Colonic mucosa (tissue), 4 donors: ENCODE measurements around the gene FAM193A. TPM values are rescaled to one million over a fixed set of nuclear protein-coding genes. Genes with fewer than 3 reads are reported as not detected.

ENCODE experiments used
- DNase-seq: peaks from one replicate; pipeline ENCODE4 v3.0.0-alpha.2; 2020
- H3K27ac ChIP-seq: fragments of 200-600 bp; one replicate; pipeline ENCODE4 v1.8.0; 2021
- H3K27me3 ChIP-seq: fragments of 200-600 bp; one replicate; pipeline ENCODE4 v1.8.0; 2021
- H3K36me3 ChIP-seq: fragments of 200-600 bp; one replicate; pipeline ENCODE4 v1.8.0; 2021
- H3K4me1 ChIP-seq: fragments of 200-600 bp; one replicate; pipeline ENCODE4 v1.8.0; 2021; ENCODE audit warnings: mild to moderate bottlenecking
- H3K4me3 ChIP-seq: fragments of 200-600 bp; one replicate; pipeline ENCODE4 v1.8.0; 2021
- H3K9ac ChIP-seq, 2 donors: one replicate each; pipeline ENCODE4 v1.7.0; 2013; ENCODE audit warnings: control low read depth in 2 of 2, low read depth in 2 of 2, low read length in 2 of 2
- H3K9me3 ChIP-seq: fragments of 200-600 bp; one replicate; pipeline ENCODE4 v1.8.0; 2021
- CTCF ChIP-seq: fragments of 200-600 bp; IDR thresholded peaks from one replicate; pipeline ENCODE4 v1.8.0; 2022; ENCODE audit warnings: antibody characterized with exemption, mild to moderate bottlenecking
- intact Hi-C: fragments of 100-400 bp; cut with DNase I; formaldehyde crosslinking; loops from one replicate; pipeline ENCODE4 v1.14.1; 2022
- total RNA-seq, 2 donors: library from RNA; stranded (reverse); fragmentation: NEBNext Ultra II Directional in 1 of 2; extraction: Animal tissue kit (Norgen Biotek cat#: 25700) in 1 of 2; gene quantifications; one replicate each; pipeline ENCODE4 v1.2.1, GENCODE V29; 2021
- donor health status: healthy.
- donor health status: DM: no; HTN: no; CAD: no.
- donor health status: DM: no; HTN: no; CAD: no.

FAM193A gene
- total RNA-seq, 2 donors from 2014 or later = 18.0 to 25.8 TPM

GRCh38 chr4:2583092-2583491 is 46.6 kb downstream of the FAM193A start:
- H3K27ac ChIP-seq = no peak overlapping the region
- intact Hi-C loops = no loop called here
- H3K9ac ChIP-seq = no peak overlapping the region
- DNase-seq = no peak
- no peaks in the 10 kb centered on the region for H3K4me1 ChIP-seq
- TF ChIP-seq CTCF = no peak
- H3K36me3 ChIP-seq = no peaks in the 10 kb centered on the region
- H3K4me3 ChIP-seq = no peak overlapping the region
- no peaks in the 10 kb centered on the region for H3K27me3 ChIP-seq
- H3K9me3 ChIP-seq = no peaks in the 10 kb centered on the region

GRCh38 chr4:2583517-2583916 is 47.1 kb downstream of the FAM193A start:
- Histone ChIP-seq H3K27ac (no peak overlapping the region), H3K9ac (no peak overlapping the region), H3K4me1 (no peaks in the 10 kb centered on the region), H3K4me3 (no peak overlapping the region), H3K27me3 (no peaks in the 10 kb centered on the region), H3K36me3 (no peaks in the 10 kb centered on the region), H3K9me3 (no peaks in the 10 kb centered on the region)
- no peak for TF ChIP-seq CTCF
- intact Hi-C loops = no loop called here
- DNase-seq = no peak

- no peak overlapping the region for H3K27ac ChIP-seq
- TF ChIP-seq CTCF = no peak
- H3K4me1 ChIP-seq = no peaks in the 10 kb centered on the region
- intact Hi-C loops = no loop called here
- no peak for DNase-seq
- no peaks in the 10 kb centered on the region for H3K27me3 ChIP-seq
- H3K36me3 ChIP-seq = no peaks in the 10 kb centered on the region
- no peak overlapping the region for H3K9ac ChIP-seq
- H3K4me3 ChIP-seq = no peak overlapping the region
- no peaks in the 10 kb centered on the region for H3K9me3 ChIP-seq
Measured at GRCh38 chr4:2586502-2586901, 50.1 kb downstream of the FAM193A start.

- Histone ChIP-seq H3K4me1 (no peaks in the 10 kb centered on the region), H3K9ac (no peak overlapping the region), H3K9me3 (no peaks in the 10 kb centered on the region), H3K27me3 (no peaks in the 10 kb centered on the region), H3K4me3 (no peak overlapping the region), H3K36me3 (no peaks in the 10 kb centered on the region), H3K27ac (no peak overlapping the region)
- intact Hi-C loops = no loop called here
- no peak for DNase-seq
- no peak for TF ChIP-seq CTCF
Measured at GRCh38 chr4:2587213-2587823, 50.9 kb downstream of the FAM193A start.

GRCh38 chr4:2588259-2588658 is 51.8 kb downstream of the FAM193A start:
- TF ChIP-seq CTCF = no peak
- no peak for DNase-seq
- Histone ChIP-seq H3K36me3 (no peaks in the 10 kb centered on the region), H3K4me1 (no peaks in the 10 kb centered on the region), H3K4me3 (no peak overlapping the region), H3K27me3 (no peaks in the 10 kb centered on the region), H3K9ac (no peak overlapping the region), H3K9me3 (no peaks in the 10 kb centered on the region), H3K27ac (no peak overlapping the region)
- intact Hi-C loops = no loop called here
